Body of pancreas (tissue), 4 donors: Measurements from ENCODE around the gene RPS21.

Experiments
- CTCF ChIP-seq, 7 experiments: fragments of 450-650 bp in 4 of 7; fragments of 200-600 bp in 3 of 7; sonication (generic) in 3 of 7; IDR thresholded peaks; one replicate each; pipeline ENCODE4 v1.5.1; 2016 to 2019; ENCODE audit warnings: antibody characterized with exemption in 7 of 7
- POLR2A ChIP-seq, 3 donors: fragments of 450-650 bp; IDR thresholded peaks; one replicate each; pipeline ENCODE4 v1.6.1; 2016; ENCODE audit warnings: antibody characterized with exemption in 3 of 3, mild to moderate bottlenecking in 2 of 3

- TF ChIP-seq CTCF (IDR thresholded peaks at IDR 0.05) (no peak), POLR2A (IDR thresholded peaks at IDR 0.05) (no peak)
Observed at GRCh38 chr20:62359043-62359490, 27.8 kb upstream of the RPS21 start.
